Stimulated activated CD8-positive, alpha-beta memory T cell treated with anti-CD3 and anti-CD28 coated beads, Interleukin-12 subunit alpha, Interleukin-12 subunit beta, amount 100 ng/mL, for 24 hours (primary cell): ENCODE measurements around the gene CST5.
"Not testable (repeated sequence)": the region's sequence is repeated elsewhere in the genome, so short reads cannot be mapped to it uniquely, and the experiment has no call there.

Experiments used
- DNase-seq: peaks from one replicate; pipeline ENCODE4 v3.0.0-alpha.2; 2020; ENCODE audit errors: extremely low read depth

CST5 gene

GRCh38 chr20:23889775-23890187 is 10.2 kb upstream of the CST5 start:
- DNase-seq = peak; percentile 7

DNA sequence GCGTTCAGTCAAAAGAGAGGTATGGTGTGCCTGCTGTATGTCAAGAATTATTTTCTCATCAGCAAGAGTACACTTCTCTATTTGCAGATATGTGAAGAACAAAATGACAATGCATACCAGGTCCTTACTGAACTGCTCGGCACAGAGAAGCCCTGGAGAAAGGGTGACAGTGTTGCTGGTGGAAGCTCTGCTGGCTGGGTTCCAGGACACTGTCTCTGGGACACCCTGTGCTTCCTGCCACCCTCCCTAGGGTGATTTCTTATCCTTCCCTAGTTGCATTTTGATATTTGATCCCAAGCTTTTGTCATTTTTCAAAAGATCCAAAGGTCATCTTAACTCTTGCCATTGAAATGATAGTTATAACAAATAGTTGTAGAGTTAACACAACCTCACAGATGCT is 8.3 kb upstream of the CST5 start:
- no peak for DNase-seq

- DNase-seq = no peak
Observed at GRCh38 chr20:23884771-23885162, 5.2 kb upstream of the CST5 start.

DNA sequence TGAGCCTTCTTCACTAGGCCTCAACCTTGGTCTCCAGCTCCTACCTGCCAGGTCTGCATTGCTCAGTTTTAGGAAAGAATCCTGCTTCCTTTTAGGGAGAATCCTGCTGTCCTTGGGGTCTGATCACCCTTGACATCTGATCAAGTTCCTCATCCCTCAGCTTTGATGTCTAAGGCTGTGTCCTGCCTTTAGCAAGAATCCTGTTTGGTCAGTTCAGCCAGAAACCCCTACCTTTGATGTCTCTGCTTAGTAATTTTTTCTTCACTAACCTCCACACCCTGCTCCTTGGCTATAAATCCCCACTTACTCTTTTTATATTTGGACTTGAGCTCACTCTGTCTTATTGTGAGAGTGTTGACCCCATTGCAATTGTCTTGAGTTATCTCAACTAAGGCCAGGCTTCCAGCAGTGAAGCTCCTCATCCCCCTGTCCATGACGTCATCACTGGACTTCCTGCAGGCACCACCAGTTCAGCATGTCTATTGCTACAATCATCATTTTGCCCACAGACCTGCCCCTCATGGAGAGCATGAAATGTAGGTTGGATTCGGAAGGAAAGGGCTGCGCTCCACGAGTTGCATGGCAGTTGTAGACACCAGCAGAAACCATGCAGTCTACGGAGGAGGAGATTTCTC is 4.7 kb upstream of the CST5 start:
- no peak for DNase-seq

DNA sequence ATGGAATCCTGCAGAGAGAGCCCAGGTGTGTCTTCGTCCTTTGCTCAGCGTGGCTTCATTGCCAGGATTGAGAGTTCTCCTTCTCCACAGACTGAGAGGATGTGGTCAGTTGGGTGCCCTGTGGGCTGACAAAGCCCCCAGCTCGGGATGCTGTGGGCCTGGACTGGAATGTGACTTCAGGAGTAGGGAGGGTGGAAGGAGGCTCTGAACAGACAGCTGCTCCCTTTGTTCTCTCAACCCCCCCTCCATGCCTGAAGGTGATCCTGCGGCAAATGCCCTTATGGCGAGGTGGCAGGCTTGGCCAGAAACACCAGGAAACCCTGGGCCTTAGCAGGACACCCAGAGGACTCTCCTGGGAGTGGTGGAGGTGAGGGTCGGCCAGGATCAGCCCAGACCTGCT is 1.8 kb upstream of the CST5 start:
- DNase-seq = no peak

DNA sequence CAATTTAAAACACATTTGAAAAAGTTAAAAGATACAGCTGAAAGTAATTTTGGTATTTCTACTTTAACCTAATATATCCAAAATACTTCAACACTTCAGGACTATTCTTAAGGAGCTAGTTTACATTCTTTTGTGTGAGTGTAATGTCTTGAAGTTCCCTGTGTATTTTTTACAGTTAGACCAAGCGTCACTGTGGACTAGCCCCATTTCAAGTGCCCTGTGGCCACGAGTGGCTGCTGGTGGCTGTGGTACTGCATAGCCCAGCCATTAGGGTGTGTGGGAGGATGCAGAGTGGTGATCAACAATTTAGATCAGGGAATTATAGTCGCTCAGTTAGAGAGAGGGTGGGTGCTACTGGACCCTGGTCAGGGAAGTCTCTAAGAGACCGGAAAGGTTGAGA is 869 bp upstream of the CST5 start:
- no peak for DNase-seq

DNA sequence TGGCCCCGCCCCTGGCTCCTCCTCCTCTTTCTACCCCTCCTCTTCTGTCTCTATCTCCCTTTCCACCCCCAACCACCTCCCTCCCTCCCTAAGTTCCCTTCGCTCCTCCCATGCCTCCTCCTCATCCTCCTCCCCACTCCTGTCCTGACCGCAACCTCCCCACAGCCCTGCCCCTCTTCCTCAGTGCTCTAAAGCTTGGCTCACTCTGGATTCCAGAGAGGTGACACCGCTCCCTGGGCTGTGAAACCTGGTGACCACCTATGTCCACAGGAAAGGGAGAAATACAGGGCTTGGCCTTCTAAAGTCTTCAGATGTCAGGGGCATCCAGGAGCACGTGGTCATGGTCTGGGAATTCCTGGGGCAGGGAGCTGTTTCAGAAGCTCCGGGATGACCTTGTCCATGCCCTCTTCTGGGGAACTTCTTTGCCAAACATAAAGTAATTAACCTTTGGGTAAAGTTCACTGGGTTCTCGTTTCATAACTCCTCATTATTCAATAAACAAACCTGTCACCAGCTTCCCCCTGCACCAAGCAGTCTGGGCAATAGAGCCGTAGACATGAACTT is 345 bp upstream of the CST5 start:
- no peak for DNase-seq

DNA sequence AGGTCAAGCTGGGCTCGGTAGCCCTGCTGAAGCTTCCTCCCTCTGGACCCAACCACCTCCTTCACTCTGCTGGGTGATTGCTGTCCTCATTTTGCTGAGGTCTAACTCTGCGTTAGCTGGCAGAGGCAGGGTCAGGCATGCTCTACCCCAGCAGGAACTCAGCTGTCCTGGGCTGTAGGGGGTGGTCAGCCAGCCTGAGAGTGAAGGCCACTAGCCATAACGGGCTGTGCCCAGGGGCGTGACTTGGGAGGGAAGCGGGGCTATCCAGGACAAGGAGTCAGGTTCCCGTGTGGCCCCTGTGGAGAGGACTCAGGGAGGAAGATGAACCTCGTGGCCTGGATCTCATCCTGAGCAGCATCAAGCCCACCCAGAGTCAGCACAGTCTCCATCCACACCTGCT is 761 bp downstream of the CST5 start:
- no peak for DNase-seq

DNA sequence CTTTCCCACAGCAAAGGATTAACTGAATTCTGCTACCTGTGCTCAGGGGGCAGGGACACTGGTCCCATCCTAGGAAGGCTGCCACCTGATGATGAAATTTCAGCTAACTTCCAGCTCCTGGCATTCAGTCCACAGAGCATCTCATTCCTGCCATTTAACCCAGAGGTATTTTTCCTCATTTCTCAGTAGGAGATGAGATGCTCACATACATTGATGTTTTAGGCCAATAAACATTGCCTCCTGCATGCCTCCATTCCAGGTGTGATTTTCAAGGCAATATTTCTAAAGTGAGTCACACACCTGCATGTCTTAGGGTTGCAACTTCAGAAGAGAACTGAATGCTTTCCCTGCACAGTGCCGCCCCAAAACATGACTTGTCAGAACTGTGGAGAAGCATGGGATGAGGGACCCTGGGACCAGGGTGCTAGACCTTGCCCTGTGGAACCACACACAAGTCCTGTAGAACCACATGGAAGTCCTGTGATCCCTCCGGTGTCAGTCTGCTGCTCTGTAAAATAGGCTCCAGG is 1.5 kb downstream of the CST5 start:
- DNase-seq = not testable (repeated sequence)

DNA sequence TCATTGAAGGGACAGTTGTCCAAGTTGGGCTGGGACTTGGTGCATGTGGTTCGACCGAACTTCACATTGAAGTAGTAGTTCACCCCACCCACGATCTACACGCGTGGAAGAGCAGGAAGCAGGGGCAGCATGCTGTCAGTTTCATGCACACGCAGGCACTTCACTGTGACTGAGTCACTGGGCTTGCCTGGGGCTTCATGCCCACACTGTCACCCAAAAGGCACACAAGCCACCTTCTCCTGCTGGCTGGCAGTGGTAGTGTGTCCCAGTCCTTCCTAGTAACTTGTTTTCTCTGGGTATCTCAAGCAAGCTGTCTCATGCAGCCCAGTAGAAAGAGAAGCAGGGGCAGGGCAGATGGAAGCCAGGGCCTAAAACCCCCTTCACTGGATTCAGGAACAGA is 2.0 kb downstream of the CST5 start:
- no peak for DNase-seq

DNA sequence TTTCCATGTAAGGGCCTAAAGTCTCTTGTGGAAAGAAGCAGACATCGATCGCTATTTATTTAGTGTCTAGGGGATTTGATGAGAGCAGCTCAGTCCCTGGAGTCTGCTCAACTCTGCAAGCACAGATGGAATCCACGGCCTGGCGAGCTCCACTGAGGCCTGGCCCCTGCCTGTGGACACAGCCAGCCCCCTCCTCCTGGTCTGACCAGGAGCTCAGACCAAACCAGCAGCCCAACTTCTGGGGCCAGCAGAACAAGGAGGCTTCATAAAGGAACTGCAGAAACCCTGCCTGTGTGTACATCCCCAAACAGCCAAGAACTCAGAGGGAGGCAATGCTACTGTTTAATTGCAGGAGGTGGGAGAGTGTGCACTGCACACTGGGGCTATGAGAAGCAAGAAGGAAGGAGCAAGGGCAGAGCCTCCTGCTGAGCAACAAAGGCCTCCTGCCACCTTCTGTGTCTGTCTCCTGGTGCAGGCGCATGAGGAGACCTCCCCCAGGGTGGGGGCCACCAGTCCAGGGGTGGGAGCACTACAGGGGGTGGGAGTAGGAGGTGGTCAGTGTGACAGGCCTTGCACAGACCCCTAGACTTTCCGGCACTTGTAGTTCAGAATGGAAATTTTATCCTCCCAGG is 3.8 kb downstream of the CST5 start:
- no peak for DNase-seq

DNA sequence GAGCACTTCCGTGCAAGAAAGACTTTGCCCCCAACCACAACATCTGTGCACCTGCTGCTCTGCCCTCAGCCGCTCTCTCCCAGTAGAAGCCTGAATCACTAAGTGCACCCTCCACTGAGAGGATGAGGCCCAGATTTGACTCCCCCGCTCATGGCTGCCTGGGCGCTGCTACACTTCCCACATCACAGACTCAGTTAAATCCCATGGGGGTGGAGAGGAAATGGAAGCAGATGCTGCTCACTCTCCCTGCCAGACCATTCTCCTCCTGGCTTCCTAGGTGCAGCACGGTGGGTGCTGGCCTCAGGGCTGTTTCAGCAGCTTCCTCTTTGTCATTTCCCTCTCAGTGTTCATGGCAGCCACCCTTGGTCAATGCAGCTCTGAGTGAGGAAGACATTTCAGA is 4.8 kb downstream of the CST5 start:
- DNase-seq = no peak

DNA sequence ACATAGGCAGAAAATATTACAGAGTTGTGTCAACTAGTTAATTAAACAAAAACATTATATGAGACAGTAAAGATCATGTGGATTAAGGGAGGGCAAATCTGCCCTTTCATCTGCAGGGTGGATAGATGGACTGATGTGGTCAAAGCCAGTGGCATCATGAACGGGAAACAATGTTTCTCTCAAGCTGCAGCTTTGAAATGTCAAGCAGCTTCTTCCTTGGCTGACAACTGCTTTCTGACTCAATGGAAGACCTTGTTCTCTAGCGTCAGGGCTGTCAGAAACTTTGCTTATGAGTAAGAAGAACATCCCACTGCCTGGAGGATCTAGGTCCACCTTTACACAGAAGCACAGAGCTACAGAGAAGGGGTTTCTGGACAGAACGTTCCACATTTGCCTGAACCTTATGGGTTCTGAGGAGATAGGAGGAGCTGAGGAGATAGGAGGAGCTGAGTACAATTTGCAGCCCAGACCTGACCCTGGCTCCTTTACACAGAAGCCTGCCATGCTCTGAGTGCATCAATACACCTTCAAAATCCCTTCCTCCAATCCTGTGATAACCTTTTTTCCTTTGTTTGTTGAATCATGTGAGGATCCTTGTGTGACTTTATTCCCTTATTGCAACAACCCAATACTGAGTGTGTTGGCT is 6.1 kb downstream of the CST5 start:
- no peak for DNase-seq

GRCh38 chr20:23872065-23872464 is 7.5 kb downstream of the CST5 start:
- DNase-seq = no peak

DNA sequence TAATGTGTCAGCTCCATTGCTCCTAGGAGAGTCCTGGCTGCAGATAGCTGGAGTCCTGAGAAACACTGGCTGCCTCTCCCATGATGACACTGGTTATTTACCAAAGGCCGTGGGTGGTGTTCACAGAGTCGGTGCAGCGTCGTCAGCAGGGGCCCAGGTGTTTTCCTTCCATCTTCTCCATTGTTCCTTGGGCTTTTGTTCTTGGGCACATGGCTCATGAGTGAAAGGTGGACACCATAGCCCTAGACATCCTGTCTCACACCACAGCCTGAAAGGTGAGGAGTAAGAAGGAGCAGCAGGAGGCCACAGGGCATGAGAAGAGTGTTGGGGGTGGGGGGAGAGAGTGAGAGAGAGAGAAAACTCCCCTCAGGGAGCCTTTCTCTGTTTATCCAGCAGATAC is 9.1 kb downstream of the CST5 start:
- no peak for DNase-seq

GRCh38 chr20:23869520-23869919 is 10.0 kb downstream of the CST5 start:
- no peak for DNase-seq

DNA sequence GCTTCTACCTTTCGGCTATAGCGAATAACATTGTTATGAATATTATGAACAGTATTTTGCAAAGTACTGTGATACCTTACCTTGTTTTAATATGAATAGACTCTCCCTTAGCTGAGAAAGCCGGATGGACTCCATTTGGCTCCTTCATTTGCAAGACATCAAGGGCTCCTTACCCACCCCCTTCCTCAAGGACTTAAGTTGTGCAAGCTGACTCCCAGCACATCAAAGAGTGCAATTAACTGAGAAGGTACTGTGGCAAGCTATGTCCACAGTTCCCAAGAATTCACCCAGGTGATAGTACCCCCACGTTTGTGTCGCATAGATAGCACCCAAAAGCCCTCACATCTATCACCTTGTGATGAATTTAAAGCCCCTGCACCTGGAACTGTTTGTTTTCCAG is 11.2 kb downstream of the CST5 start:
- DNase-seq = no peak

DNA sequence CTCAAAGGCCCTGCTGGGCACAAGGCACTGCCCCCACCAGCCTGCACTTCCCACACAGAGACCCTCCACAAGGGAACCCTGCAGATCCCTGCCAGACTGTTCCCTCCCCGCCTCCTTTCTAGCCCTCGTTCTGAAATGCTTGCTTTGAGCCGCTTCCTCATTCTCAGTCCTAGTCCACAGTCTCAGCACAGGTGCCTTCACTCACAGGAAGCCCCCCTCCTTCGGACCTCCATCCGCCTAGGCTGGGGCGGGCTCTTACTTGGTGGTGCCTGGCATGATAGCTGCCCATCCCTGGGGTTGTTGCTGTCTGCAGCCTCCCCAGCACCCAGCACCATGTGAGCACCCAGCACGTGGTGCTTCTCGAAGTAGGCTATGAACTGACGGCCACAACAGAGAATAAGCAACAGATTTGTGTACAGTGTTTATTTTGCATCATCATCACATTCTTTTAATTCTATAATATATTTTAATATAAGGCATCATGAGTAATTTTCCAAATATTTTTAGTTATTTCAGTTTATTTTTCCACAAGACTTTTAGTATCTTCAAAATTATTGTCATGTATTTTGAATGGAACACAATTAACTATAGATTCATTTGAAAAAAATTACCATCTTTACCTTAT is 12.3 kb downstream of the CST5 start:
- no peak for DNase-seq

DNA sequence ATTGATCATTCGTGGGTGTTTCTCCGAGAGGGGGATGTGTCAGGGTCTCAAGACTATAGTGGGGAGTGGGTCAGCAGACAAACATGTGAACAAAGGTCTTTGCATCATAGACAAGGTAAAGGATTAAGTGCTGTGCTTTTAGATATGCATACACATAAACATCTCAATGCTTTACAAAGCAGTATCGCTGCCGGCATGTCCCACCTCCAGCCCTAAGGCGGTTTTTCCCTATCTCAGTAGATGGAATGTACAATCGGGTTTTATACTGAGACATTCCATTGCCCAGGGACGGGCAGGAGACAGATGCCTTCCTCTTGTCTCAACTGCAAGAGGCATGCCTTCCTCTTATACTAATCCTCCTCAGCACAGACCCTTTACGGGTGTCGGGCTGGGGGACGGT is 18.8 kb downstream of the CST5 start:
- DNase-seq = not testable (repeated sequence)

DNA sequence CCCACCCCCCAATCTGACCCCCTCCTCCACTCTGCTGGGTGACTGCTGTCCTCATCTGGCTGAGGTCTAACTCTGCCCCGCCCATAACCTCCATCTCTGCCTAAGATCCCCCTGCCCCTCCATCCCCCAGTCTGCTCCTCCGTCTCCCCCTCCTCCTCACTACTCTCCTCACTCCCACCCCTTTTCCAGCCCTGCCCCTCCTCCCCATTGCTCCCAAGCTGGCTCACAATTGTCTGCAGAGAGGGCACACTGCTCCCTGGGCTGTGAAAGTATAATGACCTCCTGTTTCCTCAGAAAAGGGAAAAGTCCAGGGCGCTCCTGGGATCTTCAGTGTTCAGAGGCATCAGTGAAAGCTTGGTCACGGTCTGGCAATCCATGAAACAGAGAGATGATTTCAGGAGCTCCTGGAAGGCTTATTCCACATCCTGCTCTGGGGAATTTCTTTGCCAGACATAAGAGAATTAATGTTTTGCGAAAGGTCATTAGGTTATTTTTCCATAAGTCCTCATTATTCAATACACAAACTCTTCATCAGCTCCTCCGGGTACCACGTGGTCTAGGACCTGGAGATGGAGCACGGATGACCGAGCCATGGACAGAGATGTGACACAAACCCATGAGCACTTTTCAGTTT is 21.5 kb downstream of the CST5 start:
- no peak for DNase-seq

GRCh38 chr20:23856736-23857135 is 22.8 kb downstream of the CST5 start:
- no peak for DNase-seq

DNA sequence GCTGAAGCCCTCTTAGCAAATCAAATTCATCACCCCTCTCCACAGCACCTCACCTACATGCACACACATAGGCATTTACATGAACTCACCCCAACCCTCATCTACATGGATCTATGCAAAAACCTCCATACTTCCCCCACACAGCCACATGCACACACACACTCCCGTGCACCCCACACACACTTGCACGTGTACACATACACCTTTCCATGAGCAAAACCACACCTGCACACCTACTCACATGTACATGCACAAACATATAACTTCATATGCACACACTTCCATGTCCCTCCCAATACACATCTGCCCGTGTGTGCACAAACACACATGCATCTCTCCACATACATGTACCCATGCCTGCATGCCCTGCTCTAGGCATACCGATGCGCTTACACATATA is 23.3 kb downstream of the CST5 start:
- DNase-seq = no peak
